Suprapubic skin (tissue), 3 donors: ENCODE data around the gene SLC22A13.

Experiments
- POLR2AphosphoS5 ChIP-seq, 3 donors: sonication (generic); formaldehyde crosslinking; IDR thresholded peaks; one replicate each; pipeline ENCODE4 v1.6.1; 2017; ENCODE audit warnings: antibody characterized with exemption in 3 of 3
- TF ChIP-seq, protein P1 (sequence below), 2 donors: fragments of 200-600 bp in 1 of 2; fragments of 450-650 bp in 1 of 2; sonication (generic) in 1 of 2; IDR thresholded peaks; one replicate each; pipeline ENCODE4 v1.5.1; 2016 to 2019; ENCODE audit warnings: antibody characterized with exemption in 2 of 2, mild to moderate bottlenecking in 1 of 2, moderate library complexity in 1 of 2

DNA sequence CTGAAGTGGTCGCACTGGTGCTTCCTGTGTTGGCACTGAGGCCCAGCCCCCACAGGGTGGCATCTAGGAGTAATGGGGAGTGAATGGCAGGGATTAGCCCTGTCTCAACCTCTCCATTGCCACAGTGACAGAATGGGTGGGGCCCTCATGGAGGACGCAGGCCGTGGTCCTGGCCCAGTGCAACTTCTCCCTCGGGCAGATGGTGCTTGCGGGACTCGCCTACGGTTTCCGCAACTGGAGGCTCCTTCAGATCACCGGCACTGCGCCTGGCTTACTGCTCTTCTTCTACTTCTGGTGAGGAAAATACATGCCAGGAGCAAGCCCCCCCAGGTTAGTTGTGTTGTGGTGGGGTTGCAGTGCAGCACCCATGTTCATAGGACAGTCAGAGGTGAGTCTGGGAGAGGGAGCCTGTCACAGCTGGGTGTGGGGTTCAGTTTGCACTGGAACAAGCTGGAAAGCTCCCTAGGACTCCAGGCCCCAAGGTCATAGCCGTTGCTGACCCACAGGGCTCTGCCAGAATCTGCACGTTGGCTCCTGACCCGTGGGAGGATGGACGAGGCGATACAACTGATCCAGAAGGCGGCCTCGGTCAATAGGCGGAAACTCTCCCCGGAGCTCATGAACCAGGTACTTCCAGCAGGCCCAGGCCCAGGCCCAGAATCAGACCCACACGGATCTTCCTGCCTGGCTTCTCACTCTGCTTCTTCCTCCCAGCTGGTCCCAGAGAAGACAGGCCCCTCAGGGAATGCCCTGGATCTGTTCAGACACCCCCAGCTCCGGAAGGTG is 9.4 kb downstream of the SLC22A13 start:
- no peak for TF ChIP-seq POLR2AphosphoS5 (IDR thresholded peaks at IDR 0.05)
- TF ChIP-seq, protein P1, sequence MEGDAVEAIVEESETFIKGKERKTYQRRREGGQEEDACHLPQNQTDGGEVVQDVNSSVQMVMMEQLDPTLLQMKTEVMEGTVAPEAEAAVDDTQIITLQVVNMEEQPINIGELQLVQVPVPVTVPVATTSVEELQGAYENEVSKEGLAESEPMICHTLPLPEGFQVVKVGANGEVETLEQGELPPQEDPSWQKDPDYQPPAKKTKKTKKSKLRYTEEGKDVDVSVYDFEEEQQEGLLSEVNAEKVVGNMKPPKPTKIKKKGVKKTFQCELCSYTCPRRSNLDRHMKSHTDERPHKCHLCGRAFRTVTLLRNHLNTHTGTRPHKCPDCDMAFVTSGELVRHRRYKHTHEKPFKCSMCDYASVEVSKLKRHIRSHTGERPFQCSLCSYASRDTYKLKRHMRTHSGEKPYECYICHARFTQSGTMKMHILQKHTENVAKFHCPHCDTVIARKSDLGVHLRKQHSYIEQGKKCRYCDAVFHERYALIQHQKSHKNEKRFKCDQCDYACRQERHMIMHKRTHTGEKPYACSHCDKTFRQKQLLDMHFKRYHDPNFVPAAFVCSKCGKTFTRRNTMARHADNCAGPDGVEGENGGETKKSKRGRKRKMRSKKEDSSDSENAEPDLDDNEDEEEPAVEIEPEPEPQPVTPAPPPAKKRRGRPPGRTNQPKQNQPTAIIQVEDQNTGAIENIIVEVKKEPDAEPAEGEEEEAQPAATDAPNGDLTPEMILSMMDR (IDR thresholded peaks at IDR 0.05), result no peak
